Measurements from ENCODE around the gene ANO10.
A peak's percentile ranks its signal among the peaks of the same experiment; 100 is the strongest.
"Not testable (repeated sequence)": the region's sequence is repeated elsewhere in the genome, so short reads cannot be mapped to it uniquely, and the experiment has no call there.

ANO10 gene

DNA sequence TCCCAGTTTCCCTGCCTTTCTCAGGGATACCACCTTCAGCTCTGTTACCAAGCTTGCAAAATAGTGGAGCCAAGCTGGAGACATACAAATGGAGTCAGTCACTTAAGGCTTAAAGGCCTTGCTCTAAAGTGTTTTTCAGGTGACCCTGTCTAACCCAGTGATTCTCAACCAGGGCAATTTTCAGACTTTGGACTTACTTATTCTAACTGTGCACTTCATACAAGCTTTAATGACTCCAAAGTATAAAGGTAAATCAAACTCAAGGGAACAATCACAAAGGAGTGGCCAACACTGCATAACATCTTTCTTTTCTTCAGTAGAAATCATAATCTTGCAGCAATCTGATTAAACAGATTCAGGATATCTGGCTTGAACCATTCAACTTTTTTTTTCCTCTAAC lies 9.4 kb downstream of the ANO10 start:
- H3K56ac ChIP-seq (ENCODE audit: low read length) = no peak overlapping the region
- H4K5ac ChIP-seq (ENCODE audit: low read length) = no peak overlapping the region
- DNase-seq = no peak
- no peak overlapping the region for H3K27ac ChIP-seq (ENCODE audit: low read depth, low read length)
- no peaks in the 10 kb centered on the region for H3K36me3 ChIP-seq (ENCODE audit: control insufficient read depth, insufficient read depth, low read length)
- no peak overlapping the region for H3K4me2 ChIP-seq (ENCODE audit: low read length)
- no peak overlapping the region for H3K23ac ChIP-seq (ENCODE audit: low read length)
- peaks cover 3% of the 10 kb centered on the region for H3K79me2 ChIP-seq (ENCODE audit: control insufficient read depth, insufficient read depth, low read length)
- H2BK15ac ChIP-seq (replicated peaks; ENCODE audit: low read depth) = no peak overlapping the region
- H3K9ac ChIP-seq (ENCODE audit: low read length) = no peak overlapping the region
- H3K18ac ChIP-seq (ENCODE audit: low read length) = no peak overlapping the region
- no peak overlapping the region for H3K4me3 ChIP-seq (ENCODE audit: low read length)
- H3K79me1 ChIP-seq (ENCODE audit: low read length) = peaks cover 13% of the 10 kb centered on the region
- H2BK5ac ChIP-seq (ENCODE audit: low read length) = no peak overlapping the region
- no peak overlapping the region for H2BK120ac ChIP-seq (ENCODE audit: low read depth, low read length)
- H4K8ac ChIP-seq (ENCODE audit: low read depth, low read length) = no peak overlapping the region
- no peaks in the 10 kb centered on the region for H3K4me1 ChIP-seq (ENCODE audit: control insufficient read depth, low read depth, low read length)
- no peak overlapping the region for H2AK5ac ChIP-seq (ENCODE audit: low read length)
- no peak overlapping the region for H3K4ac ChIP-seq (ENCODE audit: low read depth, low read length)
- no peaks in the 10 kb centered on the region for H3K27me3 ChIP-seq (ENCODE audit: insufficient read depth, low read length, poor library complexity)

DNA sequence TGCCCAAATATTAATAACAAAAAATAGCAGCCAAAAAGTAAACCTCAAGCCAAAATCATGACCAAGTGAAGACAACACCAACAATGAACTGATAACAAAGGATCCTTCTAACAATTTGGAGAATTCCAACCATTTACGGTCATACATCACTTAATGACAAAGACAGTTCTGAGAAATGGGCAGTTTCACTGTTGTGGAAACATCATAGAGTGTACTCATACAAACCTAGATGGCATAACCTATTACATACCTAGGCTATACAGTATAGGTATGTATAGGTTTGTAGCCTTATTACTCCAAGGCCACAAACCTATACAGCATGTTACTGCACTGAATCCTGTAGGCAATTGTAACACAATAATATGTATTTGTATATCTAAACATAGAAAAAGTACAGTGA lies 12.4 kb downstream of the ANO10 start:
- peak; percentile 20 for DNase-seq

DNA sequence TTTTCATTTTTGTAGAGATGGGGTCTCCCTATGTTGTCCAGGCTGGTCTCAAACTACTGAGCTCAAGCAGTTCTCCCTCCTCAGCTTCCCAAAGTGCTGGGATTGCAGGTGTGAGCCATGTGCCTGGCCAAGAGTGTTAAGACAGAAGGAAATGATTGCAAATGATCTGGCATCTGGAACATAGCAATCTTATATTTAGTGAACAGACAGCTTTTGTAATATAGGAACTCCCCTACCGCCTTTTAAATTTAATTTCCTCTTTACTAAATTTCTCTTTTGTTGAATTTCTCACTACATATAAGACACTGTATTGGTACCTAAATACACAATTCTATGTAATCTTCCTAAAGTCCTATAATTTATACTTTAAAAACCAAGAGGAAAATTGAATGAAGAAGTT lies 13.1 kb downstream of the ANO10 start:
- Histone ChIP-seq H2BK5ac (ENCODE audit: low read length) (no peak overlapping the region), H3K4me2 (ENCODE audit: low read length) (no peak overlapping the region), H3K23ac (ENCODE audit: low read length) (no peak overlapping the region), H3K4me1 (ENCODE audit: control insufficient read depth, low read depth, low read length) (peaks cover 2% of the 10 kb centered on the region), H3K79me1 (ENCODE audit: low read length) (peaks cover 6% of the 10 kb centered on the region), H3K27ac (ENCODE audit: low read depth, low read length) (no peak overlapping the region), H3K79me2 (ENCODE audit: control insufficient read depth, insufficient read depth, low read length) (peaks cover 2% of the 10 kb centered on the region), H3K4me3 (ENCODE audit: low read length) (no peak overlapping the region), H4K5ac (ENCODE audit: low read length) (no peak overlapping the region), H3K56ac (ENCODE audit: low read length) (no peak overlapping the region), H3K4ac (ENCODE audit: low read depth, low read length) (no peak overlapping the region), H2BK120ac (ENCODE audit: low read depth, low read length) (no peak overlapping the region), H2BK15ac (replicated peaks; ENCODE audit: low read depth) (no peak overlapping the region), H2AK5ac (ENCODE audit: low read length) (no peak overlapping the region), H3K9ac (ENCODE audit: low read length) (no peak overlapping the region), H3K18ac (ENCODE audit: low read length) (no peak overlapping the region), H4K8ac (ENCODE audit: low read depth, low read length) (no peak overlapping the region), H3K36me3 (ENCODE audit: control insufficient read depth, insufficient read depth, low read length) (no peaks in the 10 kb centered on the region), H3K27me3 (ENCODE audit: insufficient read depth, low read length, poor library complexity) (no peaks in the 10 kb centered on the region)
- WGBS (ENCODE audit: extremely low coverage, insufficient coverage, low lambda C conversion rate) = 100% methylated on average over 1 of the region's 1 CpG
- no peak for DNase-seq

More for the DNA sequence above, 12.4 kb downstream of the ANO10 start:
- H3K79me1 ChIP-seq (ENCODE audit: low read length) = peaks cover 7% of the 10 kb centered on the region
- H3K18ac ChIP-seq (ENCODE audit: low read length) = no peak overlapping the region
- no peak overlapping the region for H2AK5ac ChIP-seq (ENCODE audit: low read length)
- H3K9ac ChIP-seq (ENCODE audit: low read length) = no peak overlapping the region
- no peak overlapping the region for H3K56ac ChIP-seq (ENCODE audit: low read length)
- H3K27ac ChIP-seq (ENCODE audit: low read depth, low read length) = no peak overlapping the region
- H3K4me1 ChIP-seq (ENCODE audit: control insufficient read depth, low read depth, low read length) = peaks cover 2% of the 10 kb centered on the region
- no peak overlapping the region for H4K8ac ChIP-seq (ENCODE audit: low read depth, low read length)
- H2BK120ac ChIP-seq (ENCODE audit: low read depth, low read length) = no peak overlapping the region
- H4K5ac ChIP-seq (ENCODE audit: low read length) = no peak overlapping the region
- H3K23ac ChIP-seq (ENCODE audit: low read length) = no peak overlapping the region
- peaks cover 2% of the 10 kb centered on the region for H3K79me2 ChIP-seq (ENCODE audit: control insufficient read depth, insufficient read depth, low read length)
- no peaks in the 10 kb centered on the region for H3K27me3 ChIP-seq (ENCODE audit: insufficient read depth, low read length, poor library complexity)
- H3K4me2 ChIP-seq (ENCODE audit: low read length) = no peak overlapping the region
- no peak overlapping the region for H3K4ac ChIP-seq (ENCODE audit: low read depth, low read length)
- no peak overlapping the region for H2BK15ac ChIP-seq (replicated peaks; ENCODE audit: low read depth)
- H3K36me3 ChIP-seq (ENCODE audit: control insufficient read depth, insufficient read depth, low read length) = no peaks in the 10 kb centered on the region
- no peak overlapping the region for H2BK5ac ChIP-seq (ENCODE audit: low read length)
- no peak overlapping the region for H3K4me3 ChIP-seq (ENCODE audit: low read length)
- no CpG with 5 or more reads among the region's 1 CpG for WGBS (ENCODE audit: extremely low coverage, insufficient coverage, low lambda C conversion rate)

DNA sequence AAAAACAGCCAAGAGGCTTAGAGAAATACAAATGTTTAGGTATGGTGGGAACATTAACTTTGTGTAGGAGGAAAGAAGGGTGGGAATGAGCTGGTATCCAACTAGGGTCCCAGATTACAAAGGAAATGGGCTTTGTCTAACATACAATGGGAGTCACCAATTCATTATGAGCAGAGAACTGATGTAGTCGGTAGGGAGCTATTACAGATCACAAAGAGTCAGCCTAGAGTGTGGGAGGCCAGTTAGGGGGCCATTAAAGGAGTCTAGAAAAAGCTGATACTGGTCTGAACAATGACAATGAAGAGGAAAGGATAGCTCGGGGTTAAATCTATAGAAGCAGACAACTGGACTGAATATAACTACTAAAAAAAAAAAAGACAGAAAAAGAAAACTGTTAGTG lies 15.5 kb downstream of the ANO10 start:
- H2BK15ac ChIP-seq (replicated peaks; ENCODE audit: low read depth) = no peak overlapping the region
- H3K4ac ChIP-seq (ENCODE audit: low read depth, low read length) = no peak overlapping the region
- no peak overlapping the region for H3K18ac ChIP-seq (ENCODE audit: low read length)
- H2BK5ac ChIP-seq (ENCODE audit: low read length) = no peak overlapping the region
- H3K4me1 ChIP-seq (ENCODE audit: control insufficient read depth, low read depth, low read length) = peaks cover 2% of the 10 kb centered on the region
- no peak overlapping the region for H2AK5ac ChIP-seq (ENCODE audit: low read length)
- H3K23ac ChIP-seq (ENCODE audit: low read length) = no peak overlapping the region
- H4K5ac ChIP-seq (ENCODE audit: low read length) = no peak overlapping the region
- no peak overlapping the region for H3K56ac ChIP-seq (ENCODE audit: low read length)
- WGBS (ENCODE audit: extremely low coverage, insufficient coverage, low lambda C conversion rate) = no CpG with 5 or more reads among the region's 2 CpGs
- H4K8ac ChIP-seq (ENCODE audit: low read depth, low read length) = no peak overlapping the region
- H3K27ac ChIP-seq (ENCODE audit: low read depth, low read length) = no peak overlapping the region
- peaks cover 2% of the 10 kb centered on the region for H3K79me2 ChIP-seq (ENCODE audit: control insufficient read depth, insufficient read depth, low read length)
- no peaks in the 10 kb centered on the region for H3K79me1 ChIP-seq (ENCODE audit: low read length)
- DNase-seq = peak; percentile 39
- no peaks in the 10 kb centered on the region for H3K27me3 ChIP-seq (ENCODE audit: insufficient read depth, low read length, poor library complexity)
- H3K36me3 ChIP-seq (ENCODE audit: control insufficient read depth, insufficient read depth, low read length) = no peaks in the 10 kb centered on the region
- no peak overlapping the region for H2BK120ac ChIP-seq (ENCODE audit: low read depth, low read length)
- H3K9ac ChIP-seq (ENCODE audit: low read length) = no peak overlapping the region
- no peak overlapping the region for H3K4me3 ChIP-seq (ENCODE audit: low read length)
- no peak overlapping the region for H3K4me2 ChIP-seq (ENCODE audit: low read length)

DNA sequence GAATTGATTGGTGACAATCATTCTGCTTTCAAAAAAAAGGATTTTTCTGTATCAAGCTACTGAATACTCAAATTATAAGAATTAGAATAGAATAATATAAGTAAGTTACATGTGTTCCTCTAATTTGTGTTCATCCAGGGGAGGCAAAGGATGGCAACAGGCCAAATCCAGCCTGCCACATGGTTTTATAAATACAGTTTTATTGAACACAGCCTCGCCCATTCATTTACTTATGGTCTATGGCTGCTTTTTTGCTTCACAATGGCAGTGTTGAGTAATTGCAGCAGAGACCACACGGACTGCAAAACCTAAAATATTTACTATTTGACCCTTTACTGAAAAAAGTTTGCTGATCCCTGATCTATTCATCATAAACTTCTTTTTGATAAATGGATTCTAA lies 21.9 kb downstream of the ANO10 start:
- H2BK5ac ChIP-seq (ENCODE audit: low read length); H3K4me2 ChIP-seq (ENCODE audit: low read length); H4K5ac ChIP-seq (ENCODE audit: low read length); H3K4me3 ChIP-seq (ENCODE audit: low read length); H3K4me1 ChIP-seq (ENCODE audit: control insufficient read depth, low read depth, low read length); H3K79me2 ChIP-seq (ENCODE audit: control insufficient read depth, insufficient read depth, low read length); H2BK15ac ChIP-seq (replicated peaks; ENCODE audit: low read depth); H2BK120ac ChIP-seq (ENCODE audit: low read depth, low read length); H3K23ac ChIP-seq (ENCODE audit: low read length); H3K4ac ChIP-seq (ENCODE audit: low read depth, low read length); H3K9ac ChIP-seq (ENCODE audit: low read length); H4K8ac ChIP-seq (ENCODE audit: low read depth, low read length); H2AK5ac ChIP-seq (ENCODE audit: low read length); H3K36me3 ChIP-seq (ENCODE audit: control insufficient read depth, insufficient read depth, low read length); DNase-seq; H3K18ac ChIP-seq (ENCODE audit: low read length); H3K27me3 ChIP-seq (ENCODE audit: insufficient read depth, low read length, poor library complexity); H3K79me1 ChIP-seq (ENCODE audit: low read length); H3K56ac ChIP-seq (ENCODE audit: low read length); H3K27ac ChIP-seq (ENCODE audit: low read depth, low read length): not testable (repeated sequence)
- WGBS (ENCODE audit: extremely low coverage, insufficient coverage, low lambda C conversion rate) = no CpG with 5 or more reads among the region's 2 CpGs

DNA sequence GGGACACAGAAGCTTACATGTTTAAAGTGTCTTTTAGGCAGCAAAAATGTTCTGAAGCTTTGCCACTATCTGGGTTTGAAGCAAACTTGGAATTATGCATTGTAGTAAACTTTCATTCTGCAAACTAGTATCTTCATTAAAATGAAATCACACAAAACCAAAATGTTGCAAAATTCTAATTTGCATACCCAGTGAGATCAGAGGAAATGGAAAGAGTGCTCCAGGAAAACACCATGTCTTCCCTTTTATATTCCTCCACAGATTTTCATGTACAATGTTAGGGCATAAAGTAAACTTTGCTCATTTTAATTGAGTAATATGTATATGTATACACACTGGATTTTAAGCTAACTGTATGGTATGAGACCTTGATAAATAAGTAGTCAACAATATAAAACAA lies 23.9 kb downstream of the ANO10 start:
- H2BK120ac ChIP-seq (ENCODE audit: low read depth, low read length) = no peak overlapping the region
- no peak overlapping the region for H2BK15ac ChIP-seq (replicated peaks; ENCODE audit: low read depth)
- H3K18ac ChIP-seq (ENCODE audit: low read length) = no peak overlapping the region
- H4K8ac ChIP-seq (ENCODE audit: low read depth, low read length) = no peak overlapping the region
- H3K4me2 ChIP-seq (ENCODE audit: low read length) = no peak overlapping the region
- H3K27me3 ChIP-seq (ENCODE audit: insufficient read depth, low read length, poor library complexity) = no peaks in the 10 kb centered on the region
- H3K79me1 ChIP-seq (ENCODE audit: low read length) = no peaks in the 10 kb centered on the region
- no peak overlapping the region for H3K23ac ChIP-seq (ENCODE audit: low read length)
- no peaks in the 10 kb centered on the region for H3K79me2 ChIP-seq (ENCODE audit: control insufficient read depth, insufficient read depth, low read length)
- H3K56ac ChIP-seq (ENCODE audit: low read length) = no peak overlapping the region
- H3K4me1 ChIP-seq (ENCODE audit: control insufficient read depth, low read depth, low read length) = no peaks in the 10 kb centered on the region
- H3K36me3 ChIP-seq (ENCODE audit: control insufficient read depth, insufficient read depth, low read length) = no peaks in the 10 kb centered on the region
- H3K4ac ChIP-seq (ENCODE audit: low read depth, low read length) = no peak overlapping the region
- H3K9ac ChIP-seq (ENCODE audit: low read length) = no peak overlapping the region
- H3K27ac ChIP-seq (ENCODE audit: low read depth, low read length) = no peak overlapping the region
- H3K4me3 ChIP-seq (ENCODE audit: low read length) = no peak overlapping the region
- no peak for DNase-seq
- no peak overlapping the region for H2BK5ac ChIP-seq (ENCODE audit: low read length)
- no peak overlapping the region for H4K5ac ChIP-seq (ENCODE audit: low read length)
- no peak overlapping the region for H2AK5ac ChIP-seq (ENCODE audit: low read length)
